Common myeloid progenitor, CD34-positive (primary cell): Measurements from ENCODE around the gene SCAANT1. TPM values are rescaled to one million over a fixed set of nuclear protein-coding genes. Genes with fewer than 3 reads are reported as not detected.
A peak's percentile ranks its signal among the peaks of the same experiment; 100 is the strongest.

ENCODE experiments used
- CTCF ChIA-PET: fragments of 350-600 bp; sonication (Branson Sonifier 250); formaldehyde crosslinking; loops from one replicate; lab custom pipeline; 2021; ENCODE audit warnings: antibody characterized with exemption; lab: Charles Lee
- POLR2A ChIA-PET: fragments of 350-600 bp; sonication (Branson Sonifier 250); formaldehyde crosslinking; loops from one replicate; lab custom pipeline; 2021; ENCODE audit warnings: antibody characterized with exemption; lab: Charles Lee
- DNase-seq, 3 donors: peaks; one replicate each; pipeline versions ENCODE4 v3.0.0 to v3.0.0-alpha.2; 2013
- H3K27ac ChIP-seq, 2 experiments: 1 replicate in 1 of 2; 2 replicates in 1 of 2; pipeline ENCODE4 v1.7.0; 2013; ENCODE audit warnings: inconsistent platforms in 2 of 2, low read length in 2 of 2, mild to moderate bottlenecking in 2 of 2, low read depth in 1 of 2, moderate library complexity in 1 of 2; ENCODE audit not compliant: severe bottlenecking in 2 of 2, insufficient read depth in 1 of 2, poor library complexity in 1 of 2
- H3K27me3 ChIP-seq, 5 experiments: replicated peaks in 2 of 5; 1 replicate in 3 of 5; 2 replicates in 2 of 5; pipeline versions ENCODE4 v1.6.1 to v1.7.0; 2013; ENCODE audit warnings: low read length in 4 of 5, mild to moderate bottlenecking in 2 of 5, moderate library complexity in 2 of 5, inconsistent platforms in 1 of 5; ENCODE audit not compliant: insufficient read depth in 5 of 5, control insufficient read depth in 4 of 5
- H3K36me3 ChIP-seq, 4 experiments: 1 replicate in 2 of 4; 2 replicates in 2 of 4; pipeline versions ENCODE4 v1.6.1 to v1.7.0; 2013; ENCODE audit warnings: low read length in 3 of 4, control low read depth in 1 of 4, mild to moderate bottlenecking in 1 of 4; ENCODE audit not compliant: control insufficient read depth in 4 of 4, insufficient read depth in 4 of 4
- H3K4me1 ChIP-seq, 4 experiments: 1 replicate in 3 of 4; 2 replicates in 1 of 4; pipeline versions ENCODE4 v1.6.1 to v1.7.1; 2013; ENCODE audit warnings: low read length in 3 of 4, mild to moderate bottlenecking in 3 of 4, control low read depth in 1 of 4, inconsistent platforms in 1 of 4, moderate library complexity in 1 of 4; ENCODE audit not compliant: control insufficient read depth in 4 of 4, insufficient read depth in 4 of 4; ENCODE audit errors: control extremely low read depth in 1 of 4
- H3K4me3 ChIP-seq, 7 experiments: 1 replicate in 4 of 7; 2 replicates in 3 of 7; pipeline versions ENCODE4 v1.5.1 to v1.7.0; 2013; ENCODE audit warnings: mild to moderate bottlenecking in 7 of 7, low read length in 6 of 7, moderate library complexity in 6 of 7, inconsistent platforms in 2 of 7, low read depth in 2 of 7, control low read depth in 1 of 7; ENCODE audit not compliant: insufficient read depth in 4 of 7, control insufficient read depth in 1 of 7; ENCODE audit errors: extremely low read depth in 1 of 7
- H3K9me3 ChIP-seq, 5 experiments: 1 replicate in 4 of 5; 2 replicates in 1 of 5; pipeline versions ENCODE4 v1.6.1 to v1.7.1; 2013; ENCODE audit warnings: low read length in 4 of 5, mild to moderate bottlenecking in 2 of 5, inconsistent platforms in 1 of 5, low read depth in 1 of 5, moderate library complexity in 1 of 5; ENCODE audit not compliant: control insufficient read depth in 4 of 5, insufficient read depth in 2 of 5; ENCODE audit errors: control extremely low read depth in 1 of 5
- WGBS: methylation state at CpG from one replicate; pipeline ENCODE4 v1.1.5; 2013; ENCODE audit not compliant: insufficient coverage; 5-methylcytosine and 5-hydroxymethylcytosine counted together
- polyA plus RNA-seq: library from polyadenylated mRNA; unstranded; fragments of 120-200 nt; gene quantifications from one replicate; pipeline ENCODE4 v1.2.1, GENCODE V29; 2013

The SCAANT1 gene
- polyA plus RNA-seq, result 2.8 TPM

DNA sequence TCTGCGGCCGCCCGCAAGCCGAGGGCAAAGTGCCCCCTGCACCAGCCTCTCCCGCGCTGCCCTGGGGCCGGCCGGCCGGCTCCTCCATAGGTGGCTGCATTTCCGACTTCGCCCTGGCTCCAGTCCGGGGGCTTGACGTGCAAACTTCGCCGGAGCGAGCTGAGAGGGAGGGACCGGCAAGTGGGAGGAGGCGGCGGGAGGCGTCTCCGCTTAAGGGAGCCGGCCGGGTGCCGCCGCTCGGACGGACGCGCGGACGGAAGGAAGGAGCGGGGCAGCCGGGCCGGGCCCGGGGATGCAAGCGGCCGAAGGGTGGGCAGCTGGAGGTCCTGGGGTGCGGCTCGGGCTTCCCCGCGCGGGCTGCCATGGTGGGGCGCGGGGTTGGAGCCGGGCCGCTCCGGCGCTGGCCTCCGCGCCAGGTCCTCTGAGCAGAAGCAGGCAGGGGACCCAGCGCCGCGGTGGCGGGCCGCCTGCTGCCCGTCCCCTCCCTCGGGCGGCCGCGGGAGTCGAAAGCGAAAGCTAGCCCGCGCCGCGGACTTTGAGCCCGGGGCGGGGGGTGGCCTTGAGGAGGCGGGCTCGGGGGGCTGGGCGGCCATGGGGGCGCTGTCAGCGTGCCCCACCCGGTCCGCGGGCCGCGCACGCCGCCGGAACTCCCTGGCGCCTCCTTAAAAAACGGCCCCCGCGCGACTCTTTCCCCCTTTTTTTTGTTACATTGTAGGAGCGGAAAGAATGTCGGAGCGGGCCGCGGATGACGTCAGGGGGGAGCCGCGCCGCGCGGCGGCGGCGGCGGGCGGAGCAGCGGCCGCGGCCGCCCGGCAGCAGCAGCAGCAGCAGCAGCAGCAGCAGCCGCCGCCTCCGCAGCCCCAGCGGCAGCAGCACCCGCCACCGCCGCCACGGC, at the start of gene SCAANT1:
TSS of gene SCAANT1 (minus strand) at position 511 of the 895 bp plus-strand sequence.
- H3K9me3 ChIP-seq, result no peaks in the 10 kb centered on the region
- peak; percentile 86 to 94 (median 93) for DNase-seq
- under 1% methylated on average over 77 of the region's 115 CpGs for WGBS
- peaks cover 3 to 22% (median 5%) of the 10 kb centered on the region in 4 experiments for H3K36me3 ChIP-seq
- ChIA-PET POLR2A (interaction anchor here (0.5 to 1.4 kb wide), 5 partner anchors 36 to 71 kb away, joined by 3 to 5 read pairs (median 3); partner anchors contain the start of genes ATXN7 and THOC7), CTCF (interaction anchor here (1.2 to 1.6 kb wide), 2 partner anchors 26 to 82 kb away, joined by 4 to 7 read pairs; no protein-coding TSS in a partner anchor)
- peak within 1 kb of the TSS; percentile 73 to 92 (median 79) for H3K4me3 ChIP-seq
- no peaks in the 10 kb centered on the region for H3K27me3 ChIP-seq
- H3K27ac ChIP-seq, result peak within 1 kb of the TSS; percentile 70 to 81
- peaks cover 11 to 29% (median 21%) of the 10 kb centered on the region in 4 experiments for H3K4me1 ChIP-seq

DNA sequence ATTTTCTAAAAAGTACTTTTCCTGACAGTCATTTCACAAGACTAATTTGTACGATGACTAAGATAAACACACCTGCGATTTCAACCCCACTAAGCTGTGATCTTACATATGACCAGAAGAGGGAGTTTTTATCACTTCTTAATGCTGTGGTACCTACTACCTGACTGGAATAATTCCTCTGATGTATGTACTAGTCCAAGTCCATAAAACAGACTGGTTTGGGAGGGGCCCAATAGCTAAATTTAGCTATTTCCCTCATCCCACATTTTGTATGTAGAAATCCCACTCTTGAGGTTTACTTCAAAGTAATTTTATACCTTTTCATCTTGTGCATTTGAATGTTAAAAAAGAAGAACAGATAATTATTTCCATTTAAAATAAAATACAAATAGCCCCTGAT, 49.7 kb upstream of the SCAANT1 start:
- Histone ChIP-seq H3K9me3 (no peaks in the 10 kb centered on the region), H3K4me1 (peaks cover 9 to 36% (median 26%) of the 10 kb centered on the region in 4 experiments), H3K27me3 (no peaks in the 10 kb centered on the region), H3K27ac (no peak overlapping the region), H3K36me3 (peaks cover 0 to 7% (median 0%) of the 10 kb centered on the region in 4 experiments), H3K4me3 (no peak overlapping the region)
- CTCF ChIA-PET, result interaction anchor here (1.1 to 15.4 kb wide), 12 partner anchors 8 to 66 kb away, joined by 3 to 257 read pairs (median 4); no protein-coding TSS in a partner anchor
- POLR2A ChIA-PET, result no interaction called here
- no CpG with 5 or more reads among the region's 2 CpGs for WGBS
- peak; percentile 60 to 79 (median 75) for DNase-seq

DNA sequence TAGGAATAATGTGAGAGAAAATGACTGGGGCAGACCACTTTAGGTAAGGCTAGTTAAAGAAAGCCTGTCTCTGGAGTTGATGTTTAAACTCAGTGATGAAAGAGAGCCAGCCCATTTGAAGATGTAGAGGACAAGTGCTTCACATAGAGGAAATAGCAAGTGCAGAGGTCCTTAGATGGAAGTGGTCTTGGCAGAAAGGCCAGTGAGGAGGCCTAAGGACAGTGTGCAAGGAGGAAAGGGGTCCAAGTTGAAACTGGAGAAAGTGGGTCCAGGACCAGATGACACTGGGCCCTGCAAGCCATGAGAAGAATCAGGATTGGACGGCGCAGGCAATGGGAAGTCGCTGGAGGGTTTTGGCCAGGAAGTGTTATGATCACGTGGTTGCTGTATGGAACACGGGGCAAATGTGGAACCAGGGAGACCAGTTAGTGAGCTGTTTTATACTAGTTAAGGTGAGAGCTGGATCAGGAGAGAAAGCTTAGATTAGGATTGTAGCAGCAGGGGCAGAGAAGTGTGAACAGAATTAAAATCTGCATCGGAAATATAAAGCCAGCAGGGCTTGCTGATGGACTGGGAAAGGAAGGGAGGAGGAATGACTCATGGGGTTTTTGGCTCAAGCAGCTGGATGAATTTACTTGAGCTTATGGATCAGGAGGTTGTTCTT, 48.0 kb upstream of the SCAANT1 start:
- ChIA-PET POLR2A (interaction anchor here (0.7 kb wide), 1 partner anchor 10 kb away, joined by 3 read pairs; no protein-coding TSS in a partner anchor), CTCF (interaction anchor here (0.7 to 15.4 kb wide), 7 partner anchors 10 to 100 kb away, joined by 3 to 257 read pairs (median 4); partner anchors contain the start of gene PSMD6)
- peak; percentile 50 to 79 (median 71) for DNase-seq
- peaks cover 0 to 20% (median 2%) of the 10 kb centered on the region in 4 experiments for H3K36me3 ChIP-seq
- peak overlapping the region in 5 of 7 experiments; percentile 13 to 61 (median 34) for H3K4me3 ChIP-seq
- H3K27ac ChIP-seq, result peak overlapping the region in 1 of 2 experiments; percentile 66
- H3K9me3 ChIP-seq, result no peaks in the 10 kb centered on the region
- 4% methylated on average over 6 of the region's 6 CpGs for WGBS
- H3K4me1 ChIP-seq, result peaks cover 4 to 24% (median 13%) of the 10 kb centered on the region in 4 experiments
- H3K27me3 ChIP-seq, result no peaks in the 10 kb centered on the region

DNA sequence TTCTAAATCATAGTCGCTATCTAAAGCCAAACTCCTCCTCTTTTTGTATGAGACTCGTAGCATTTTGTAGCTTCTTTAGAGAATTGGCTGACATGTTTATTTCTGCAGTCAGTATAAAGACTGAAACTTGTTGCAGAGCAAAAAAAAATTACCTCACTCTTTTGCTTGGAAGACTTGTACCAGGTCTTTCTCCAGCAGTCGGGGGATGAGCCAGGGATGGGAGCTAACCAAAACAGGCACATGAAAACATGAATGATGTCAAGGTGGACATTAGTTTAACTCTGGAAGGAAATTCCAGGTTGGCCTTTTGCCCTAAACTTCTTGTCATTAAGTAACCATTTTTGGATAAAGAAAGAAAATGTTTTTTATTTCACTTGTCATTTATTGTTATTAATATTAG, 47.0 kb upstream of the SCAANT1 start:
- ChIA-PET POLR2A (no interaction called here), CTCF (interaction anchor here (0.6 to 15.4 kb wide), 6 partner anchors 8 to 51 kb away, joined by 3 to 257 read pairs (median 4); no protein-coding TSS in a partner anchor)
- no peak for DNase-seq
- Histone ChIP-seq H3K9me3 (no peaks in the 10 kb centered on the region), H3K36me3 (peaks cover 0 to 19% (median 6%) of the 10 kb centered on the region in 4 experiments), H3K27me3 (no peaks in the 10 kb centered on the region), H3K27ac (no peak overlapping the region), H3K4me1 (peaks cover 3 to 15% (median 9%) of the 10 kb centered on the region in 4 experiments), H3K4me3 (no peak overlapping the region)
- 93% methylated on average over 3 of the region's 3 CpGs for WGBS

GRCh38 chr3:63955830-63956545, 43.8 kb upstream of the SCAANT1 start:
- ChIA-PET CTCF (interaction anchor here (0.7 to 15.4 kb wide), 5 partner anchors 9 to 41 kb away, joined by 3 to 257 read pairs (median 3); no protein-coding TSS in a partner anchor), POLR2A (interaction anchor here (0.7 kb wide), 1 partner anchor 26 kb away, joined by 4 read pairs; no protein-coding TSS in a partner anchor)
- no peak overlapping the region for H3K4me3 ChIP-seq
- no peak overlapping the region for H3K27ac ChIP-seq
- DNase-seq, result no peak
- WGBS, result 100% methylated on average over 6 of the region's 13 CpGs
- no peaks in the 10 kb centered on the region for H3K27me3 ChIP-seq
- H3K9me3 ChIP-seq, result no peaks in the 10 kb centered on the region
- H3K36me3 ChIP-seq, result peaks cover 0 to 30% (median 11%) of the 10 kb centered on the region in 4 experiments
- peaks cover 3 to 15% (median 9%) of the 10 kb centered on the region in 4 experiments for H3K4me1 ChIP-seq

DNA sequence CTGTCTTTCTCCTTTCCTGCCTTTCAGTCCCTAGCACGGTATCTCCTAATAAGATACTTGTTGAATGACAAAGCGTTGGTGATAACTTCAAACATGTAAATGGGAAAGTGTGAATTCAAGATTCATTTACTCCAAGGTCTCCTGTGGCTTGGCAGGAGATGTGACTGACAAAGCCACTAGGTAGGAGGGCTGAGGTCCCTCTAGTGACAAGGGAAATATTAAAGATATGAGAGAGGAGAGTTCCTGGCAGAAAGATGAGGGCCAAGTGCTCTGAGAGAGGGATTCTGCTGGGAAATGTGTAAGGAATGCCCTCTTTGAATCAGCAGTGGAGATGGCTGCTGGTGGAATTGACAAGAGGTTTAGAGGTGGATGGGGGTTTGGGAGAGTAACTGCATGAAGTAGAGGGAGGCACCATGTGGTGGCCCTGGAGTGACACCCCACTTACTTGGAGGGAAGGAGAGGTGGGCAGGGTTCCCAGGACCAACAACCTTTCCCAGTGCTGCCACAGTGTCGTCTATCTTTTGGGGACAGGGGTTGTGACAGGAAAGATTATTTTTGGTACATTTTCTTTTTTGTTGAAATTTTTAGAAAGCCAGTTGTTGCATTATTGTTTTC, 43.0 kb upstream of the SCAANT1 start:
- 100% methylated on average over 1 of the region's 3 CpGs for WGBS
- Histone ChIP-seq H3K36me3 (peaks cover 0 to 30% (median 11%) of the 10 kb centered on the region in 4 experiments), H3K4me3 (no peak overlapping the region), H3K27ac (no peak overlapping the region), H3K9me3 (no peaks in the 10 kb centered on the region), H3K27me3 (no peaks in the 10 kb centered on the region), H3K4me1 (peaks cover 0 to 6% (median 4%) of the 10 kb centered on the region in 4 experiments)
- CTCF ChIA-PET, result interaction anchor here (1.1 to 1.2 kb wide), 2 partner anchors 10 to 42 kb away, joined by 3 read pairs; no protein-coding TSS in a partner anchor
- no peak for DNase-seq
- POLR2A ChIA-PET, result interaction anchor here (0.7 kb wide), 1 partner anchor 27 kb away, joined by 4 read pairs; no protein-coding TSS in a partner anchor
